ENCODE results near the gene GLCE. TPM values are rescaled to one million over a fixed set of nuclear protein-coding genes. Genes with fewer than 3 reads are reported as not detected.

Gene GLCE
- total and polyA plus RNA-seq, 4 donors: 6.8 to 26.3 (median 13.7) TPM

GRCh38 chr15:69189157-69189556 is 28.7 kb downstream of the GLCE start (continued):
- TF ChIP-seq CTCF (IDR thresholded peaks at IDR 0.05; ENCODE audit: low read depth, low read length, missing input control): no peak
- no peak for TF ChIP-seq ZBTB33 (IDR thresholded peaks at IDR 0.05)

GRCh38 chr15:69190091-69190490 is 29.7 kb downstream of the GLCE start:
- no peaks in the 10 kb centered on the region for H3K27me3 ChIP-seq (ENCODE audit: control insufficient read depth in 4 of 4, insufficient read depth in 4 of 4, low read length in 3 of 4)
- no peak overlapping the region for H3K9ac ChIP-seq (ENCODE audit: low read depth in 1 of 2, low read length in 2 of 2)
- H3K36me3 ChIP-seq (ENCODE audit: control insufficient read depth in 4 of 4, insufficient read depth in 3 of 4, low read depth in 1 of 4, low read length in 3 of 4): no peaks in the 10 kb centered on the region
- no peaks in the 10 kb centered on the region for H3K9me3 ChIP-seq (ENCODE audit: control insufficient read depth in 4 of 4, low read length in 3 of 4)
- H3K4me1 ChIP-seq (ENCODE audit: control insufficient read depth in 4 of 4, insufficient read depth in 4 of 4, low read length in 3 of 4): peaks cover 2 to 16% (median 11%) of the 10 kb centered on the region in 4 donors
- H3K27ac ChIP-seq (ENCODE audit: low read depth in 1 of 2, low read length in 2 of 2): no peak overlapping the region
- no peak for DNase-seq (ENCODE audit: low spot score)
- TF ChIP-seq YY1 (IDR thresholded peaks at IDR 0.05): no peak
- no peak for TF ChIP-seq EGR1 (IDR thresholded peaks at IDR 0.05; ENCODE audit: low read depth in 2 of 2)
- TF ChIP-seq SP1 (IDR thresholded peaks at IDR 0.05): no peak
- TF ChIP-seq TAF1 (conservative IDR thresholded peaks at IDR 0.05): no peak
- TF ChIP-seq GABPA (IDR thresholded peaks at IDR 0.05 in 1 of 2, conservative IDR thresholded peaks at IDR 0.05 in 1 of 2): no peak
- no peak for TF ChIP-seq FOXA1 (IDR thresholded peaks at IDR 0.05)
- no peak for TF ChIP-seq FOXA2 (IDR thresholded peaks at IDR 0.05)
- no peak for TF ChIP-seq HNF4A (conservative IDR thresholded peaks at IDR 0.05)
- no peak for TF ChIP-seq HNF4G (IDR thresholded peaks at IDR 0.05)
- TF ChIP-seq ZBTB33 (IDR thresholded peaks at IDR 0.05): no peak
- TF ChIP-seq JUND (IDR thresholded peaks at IDR 0.05): no peak
- TF ChIP-seq NR2F2 (IDR thresholded peaks at IDR 0.05): no peak
- TF ChIP-seq REST (IDR thresholded peaks at IDR 0.05): no peak
- no peak for TF ChIP-seq RAD21 (IDR thresholded peaks at IDR 0.05)
- no peak for TF ChIP-seq RXRA (IDR thresholded peaks at IDR 0.05)
- TF ChIP-seq CTCF (IDR thresholded peaks at IDR 0.05; ENCODE audit: low read depth, low read length, missing input control): no peak
- TF ChIP-seq ATF3 (IDR thresholded peaks at IDR 0.05): no peak
- no peak overlapping the region for H3K4me3 ChIP-seq (ENCODE audit: low read depth in 1 of 3, low read length in 3 of 3)

Data from liver (tissue), 9 donors.